ENCODE results near the gene SLC7A6. TPM values are rescaled to one million over a fixed set of nuclear protein-coding genes. Genes with fewer than 3 reads are reported as not detected.

Gene SLC7A6
- total RNA-seq, 4 donors from 2014 or later, result 20.6 to 145 (median 31.4) TPM

DNA sequence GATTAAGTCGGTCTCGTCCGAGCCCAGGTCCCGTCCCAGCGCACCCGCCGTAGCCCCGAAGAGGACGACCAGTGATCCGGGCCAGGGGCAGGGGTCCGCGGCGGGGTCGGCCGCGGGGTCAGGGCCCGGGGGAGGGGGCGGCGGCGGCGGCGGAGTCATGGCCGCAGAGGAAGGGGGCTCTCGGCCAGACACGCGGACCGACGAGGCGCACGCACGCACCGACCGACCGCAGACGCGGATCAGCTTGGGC lies 28.5 kb upstream of the SLC7A6 start, which contains the start of gene ESRP2:
TSS of gene ESRP2 (minus strand) at position 241 of the 250 bp plus-strand sequence. CDS start at position 159, 82 bp downstream.
- no peak for DNase-seq
- no peaks in the 10 kb centered on the region for H3K36me3 ChIP-seq
- no peak for TF ChIP-seq EP300 (IDR thresholded peaks at IDR 0.05; ENCODE audit: low read depth)
- no peak for TF ChIP-seq POLR2A (IDR thresholded peaks at IDR 0.05)
- TF ChIP-seq, protein P1, sequence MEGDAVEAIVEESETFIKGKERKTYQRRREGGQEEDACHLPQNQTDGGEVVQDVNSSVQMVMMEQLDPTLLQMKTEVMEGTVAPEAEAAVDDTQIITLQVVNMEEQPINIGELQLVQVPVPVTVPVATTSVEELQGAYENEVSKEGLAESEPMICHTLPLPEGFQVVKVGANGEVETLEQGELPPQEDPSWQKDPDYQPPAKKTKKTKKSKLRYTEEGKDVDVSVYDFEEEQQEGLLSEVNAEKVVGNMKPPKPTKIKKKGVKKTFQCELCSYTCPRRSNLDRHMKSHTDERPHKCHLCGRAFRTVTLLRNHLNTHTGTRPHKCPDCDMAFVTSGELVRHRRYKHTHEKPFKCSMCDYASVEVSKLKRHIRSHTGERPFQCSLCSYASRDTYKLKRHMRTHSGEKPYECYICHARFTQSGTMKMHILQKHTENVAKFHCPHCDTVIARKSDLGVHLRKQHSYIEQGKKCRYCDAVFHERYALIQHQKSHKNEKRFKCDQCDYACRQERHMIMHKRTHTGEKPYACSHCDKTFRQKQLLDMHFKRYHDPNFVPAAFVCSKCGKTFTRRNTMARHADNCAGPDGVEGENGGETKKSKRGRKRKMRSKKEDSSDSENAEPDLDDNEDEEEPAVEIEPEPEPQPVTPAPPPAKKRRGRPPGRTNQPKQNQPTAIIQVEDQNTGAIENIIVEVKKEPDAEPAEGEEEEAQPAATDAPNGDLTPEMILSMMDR (IDR thresholded peaks at IDR 0.05), result no peak
- TF ChIP-seq POLR2AphosphoS5 (IDR thresholded peaks at IDR 0.05), result no peak
- intact Hi-C loops (cut with DNase I; ENCODE audit: low total_unique reads) (loop anchor here (10.0 kb wide), 1 partner anchor 151 kb away; the partner anchor contains the start of gene NFATC3), in situ Hi-C loops (cut with MboI; ENCODE audit: low pct_ligation_motif_present in 1 of 4, low pct_unique_long_range_greater_than_20kb in 1 of 4, low sequenced_read_pairs in 3 of 4) (loop anchor here in 1 of 4 donors (25.0 kb wide), 1 partner anchor 149 kb away; the partner anchor contains the start of gene NFATC3)
- H3K27ac ChIP-seq, result peak within 1 kb of the TSS; percentile 91 to 94 (median 92)
- no peaks in the 10 kb centered on the region for H3K9me3 ChIP-seq
- peaks cover 11 to 57% (median 39%) of the 10 kb centered on the region in 4 donors for H3K4me1 ChIP-seq
- WGBS, 2 donors (ENCODE audit: low coverage in 1 of 2), result 0% methylated on average over 20 of the region's 36 CpGs; no CpG with 5 or more reads in 1 of the 2 donors
- no peaks in the 10 kb centered on the region for H3K27me3 ChIP-seq
- H3K4me3 ChIP-seq, result peak within 1 kb of the TSS; percentile 33 to 62 (median 48)

DNA sequence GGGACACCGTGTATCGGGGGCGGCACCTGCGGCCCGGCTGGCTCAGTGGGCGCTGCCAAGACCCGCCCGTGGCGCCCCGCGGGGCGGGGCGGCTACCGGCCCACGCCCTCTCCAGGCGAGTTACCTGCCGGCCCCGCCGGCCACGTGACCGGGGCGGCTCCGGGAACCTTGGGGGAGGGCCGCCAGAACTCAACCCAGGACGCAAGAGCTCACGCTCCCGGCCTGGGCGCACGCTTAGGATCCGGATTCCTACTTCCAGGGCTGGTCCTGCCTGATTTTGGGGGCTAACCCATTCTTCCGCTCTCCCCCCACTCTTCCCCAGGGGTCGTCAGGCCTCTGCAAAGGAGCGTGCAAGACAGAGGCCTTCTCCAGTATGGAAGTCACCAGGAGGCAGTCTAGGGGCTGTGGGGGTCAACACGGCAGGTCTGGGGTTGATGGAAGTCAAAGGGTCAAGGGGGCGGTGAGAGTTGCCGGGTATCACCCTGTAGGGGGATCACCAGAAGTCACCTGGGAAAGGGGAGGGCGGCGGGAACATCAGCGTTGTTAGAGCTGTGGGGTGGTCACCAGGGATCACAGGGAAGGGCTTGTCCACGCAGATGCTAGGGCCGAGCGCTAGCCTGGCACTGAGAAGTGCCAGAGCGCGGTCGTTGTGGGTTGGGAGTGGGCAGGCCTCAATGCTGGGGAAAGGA lies 28.0 kb upstream of the SLC7A6 start:
- TF ChIP-seq EP300 (IDR thresholded peaks at IDR 0.05; ENCODE audit: low read depth) (no peak), POLR2AphosphoS5 (IDR thresholded peaks at IDR 0.05) (peak; percentile 86 to 97 (median 97)), POLR2A (IDR thresholded peaks at IDR 0.05) (peak; percentile 97)
- 13% methylated on average over 40 of the region's 45 CpGs; no CpG with 5 or more reads in 1 of the 2 donors for WGBS, 2 donors (ENCODE audit: low coverage in 1 of 2)
- H3K4me1 ChIP-seq, result peaks cover 11 to 57% (median 39%) of the 10 kb centered on the region in 4 donors
- no peaks in the 10 kb centered on the region for H3K27me3 ChIP-seq
- peak overlapping the region; percentile 33 to 62 (median 48) for H3K4me3 ChIP-seq
- in situ Hi-C loops (cut with MboI; ENCODE audit: low pct_ligation_motif_present in 1 of 4, low pct_unique_long_range_greater_than_20kb in 1 of 4, low sequenced_read_pairs in 3 of 4) (loop anchor here in 1 of 4 donors (25.0 kb wide), 1 partner anchor 149 kb away; the partner anchor contains the start of gene NFATC3), intact Hi-C loops (cut with DNase I; ENCODE audit: low total_unique reads) (loop anchor here (10.0 kb wide), 1 partner anchor 151 kb away; the partner anchor contains the start of gene NFATC3)
- DNase-seq, result peak; percentile 93
- H3K9me3 ChIP-seq, result no peaks in the 10 kb centered on the region
- no peaks in the 10 kb centered on the region for H3K36me3 ChIP-seq
- H3K27ac ChIP-seq, result peak overlapping the region; percentile 91 to 94 (median 92)

DNA sequence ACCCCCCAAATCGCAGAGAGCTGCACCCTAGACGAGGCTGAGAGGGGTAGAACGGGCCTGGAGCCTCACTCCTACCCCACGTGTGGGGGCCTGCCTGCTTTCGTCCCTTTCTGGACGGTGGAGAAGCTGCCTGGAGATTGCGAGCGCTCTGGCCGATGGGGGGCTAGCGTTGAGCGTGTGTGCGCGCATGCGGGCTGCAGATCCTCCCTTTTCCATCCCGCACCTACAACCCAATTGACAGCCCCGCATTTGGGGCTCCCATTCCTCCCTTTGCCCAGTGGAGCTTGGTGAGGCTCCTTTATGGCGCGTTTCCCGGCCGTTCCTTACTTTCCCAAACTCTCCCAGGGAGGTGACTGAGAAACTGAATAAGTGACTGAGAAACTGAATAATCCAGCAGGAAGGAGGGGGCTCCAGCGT lies 27.5 kb upstream of the SLC7A6 start:
- TF ChIP-seq POLR2A (IDR thresholded peaks at IDR 0.05) (no peak), EP300 (IDR thresholded peaks at IDR 0.05; ENCODE audit: low read depth) (no peak), POLR2AphosphoS5 (IDR thresholded peaks at IDR 0.05) (no peak)
- TF ChIP-seq, protein P1 (IDR thresholded peaks at IDR 0.05), result no peak
- Histone ChIP-seq H3K9me3 (no peaks in the 10 kb centered on the region), H3K4me1 (peaks cover 11 to 57% (median 39%) of the 10 kb centered on the region in 4 donors), H3K27me3 (no peaks in the 10 kb centered on the region), H3K36me3 (no peaks in the 10 kb centered on the region), H3K27ac (peak overlapping the region; percentile 91 to 94 (median 92)), H3K4me3 (peak overlapping the region; percentile 33 to 62 (median 48))
- in situ Hi-C loops (cut with MboI; ENCODE audit: low pct_ligation_motif_present in 1 of 4, low pct_unique_long_range_greater_than_20kb in 1 of 4, low sequenced_read_pairs in 3 of 4), result loop anchor here in 1 of 4 donors (25.0 kb wide), 1 partner anchor 150 kb away; the partner anchor contains the start of gene NFATC3
- WGBS, 2 donors (ENCODE audit: low coverage in 1 of 2), result 22% methylated on average over 20 of the region's 21 CpGs; no CpG with 5 or more reads in 1 of the 2 donors
- intact Hi-C loops (cut with DNase I; ENCODE audit: low total_unique reads), result loop anchor here (10.0 kb wide), 1 partner anchor 152 kb away; the partner anchor contains the start of gene NFATC3
- DNase-seq, result peak; percentile 38

- TF ChIP-seq EP300 (IDR thresholded peaks at IDR 0.05; ENCODE audit: low read depth), result peak; percentile 94
- peak; percentile 94 to 99 (median 99) for TF ChIP-seq POLR2AphosphoS5 (IDR thresholded peaks at IDR 0.05)
- TF ChIP-seq POLR2A (IDR thresholded peaks at IDR 0.05), result peak; percentile 99
- TF ChIP-seq, protein P1 (IDR thresholded peaks at IDR 0.05), result no peak
- Histone ChIP-seq H3K4me1 (peaks cover 11 to 56% (median 39%) of the 10 kb centered on the region in 4 donors), H3K36me3 (no peaks in the 10 kb centered on the region), H3K27me3 (no peaks in the 10 kb centered on the region), H3K9me3 (no peaks in the 10 kb centered on the region), H3K27ac (peak overlapping the region; percentile 91 to 94 (median 92)), H3K4me3 (peak overlapping the region; percentile 33 to 62 (median 48))
- in situ Hi-C loops (cut with MboI; ENCODE audit: low pct_ligation_motif_present in 1 of 4, low pct_unique_long_range_greater_than_20kb in 1 of 4, low sequenced_read_pairs in 3 of 4), result loop anchor here in 1 of 4 donors (25.0 kb wide), 1 partner anchor 150 kb away; the partner anchor contains the start of gene NFATC3
- intact Hi-C loops (cut with DNase I; ENCODE audit: low total_unique reads), result loop anchor here (10.0 kb wide), 1 partner anchor 153 kb away; the partner anchor contains the start of gene NFATC3
- DNase-seq, result peak; percentile 99
- 0% methylated on average over 5 to 68 of the region's 72 CpGs for WGBS, 2 donors (ENCODE audit: low coverage in 1 of 2)
Observed at GRCh38 chr16:68237243-68238028, 26.9 kb upstream of the SLC7A6 start.

Measured in transverse colon (tissue), 4 donors.